Measurements from ENCODE around the gene EPHA1.
"Not testable (repeated sequence)": the region's sequence is repeated elsewhere in the genome, so short reads cannot be mapped to it uniquely, and the experiment has no call there.

The EPHA1 gene

GRCh38 chr7:143416565-143417149, 8.0 kb upstream of the EPHA1 start:
- Histone ChIP-seq H3K4me3 (ENCODE audit: low read length) (no peak overlapping the region), H3F3A (ENCODE audit: control insufficient read depth, insufficient read depth) (no peaks in the 10 kb centered on the region), H3K9me3 (ENCODE audit: control insufficient read depth, insufficient read depth, low read length) (0 out of 2 replicates have a peak, but pooled peaks cover 2% of the 10 kb centered on the region), H3K9me2 (replicated peaks; ENCODE audit: control insufficient read depth, low read length) (no peaks in the 10 kb centered on the region), H3K4me1 (ENCODE audit: control insufficient read depth, low read length) (no peaks in the 10 kb centered on the region), H3K79me2 (ENCODE audit: control insufficient read depth, low read length) (no peaks in the 10 kb centered on the region), H3K4me2 (ENCODE audit: low read length) (no peak overlapping the region), H3K36me3 (ENCODE audit: control insufficient read depth, low read length) (no peaks in the 10 kb centered on the region), H3K27ac (ENCODE audit: low read depth, low read length) (no peak overlapping the region), H3K27me3 (ENCODE audit: control insufficient read depth, low read length) (peaks cover 33% of the 10 kb centered on the region), H4K20me1 (ENCODE audit: control insufficient read depth, insufficient read depth, low read depth, low read length) (no peaks in the 10 kb centered on the region)
- TF ChIP-seq EZH2phosphoT487 (IDR thresholded peaks at IDR 0.05; ENCODE audit: borderline replicate concordance, low read length): no peak
- TF ChIP-seq, protein P1, sequence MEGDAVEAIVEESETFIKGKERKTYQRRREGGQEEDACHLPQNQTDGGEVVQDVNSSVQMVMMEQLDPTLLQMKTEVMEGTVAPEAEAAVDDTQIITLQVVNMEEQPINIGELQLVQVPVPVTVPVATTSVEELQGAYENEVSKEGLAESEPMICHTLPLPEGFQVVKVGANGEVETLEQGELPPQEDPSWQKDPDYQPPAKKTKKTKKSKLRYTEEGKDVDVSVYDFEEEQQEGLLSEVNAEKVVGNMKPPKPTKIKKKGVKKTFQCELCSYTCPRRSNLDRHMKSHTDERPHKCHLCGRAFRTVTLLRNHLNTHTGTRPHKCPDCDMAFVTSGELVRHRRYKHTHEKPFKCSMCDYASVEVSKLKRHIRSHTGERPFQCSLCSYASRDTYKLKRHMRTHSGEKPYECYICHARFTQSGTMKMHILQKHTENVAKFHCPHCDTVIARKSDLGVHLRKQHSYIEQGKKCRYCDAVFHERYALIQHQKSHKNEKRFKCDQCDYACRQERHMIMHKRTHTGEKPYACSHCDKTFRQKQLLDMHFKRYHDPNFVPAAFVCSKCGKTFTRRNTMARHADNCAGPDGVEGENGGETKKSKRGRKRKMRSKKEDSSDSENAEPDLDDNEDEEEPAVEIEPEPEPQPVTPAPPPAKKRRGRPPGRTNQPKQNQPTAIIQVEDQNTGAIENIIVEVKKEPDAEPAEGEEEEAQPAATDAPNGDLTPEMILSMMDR (IDR thresholded peaks at IDR 0.05; ENCODE audit: low read depth, low read length, poor library complexity, severe bottlenecking): peak; percentile 84

DNA sequence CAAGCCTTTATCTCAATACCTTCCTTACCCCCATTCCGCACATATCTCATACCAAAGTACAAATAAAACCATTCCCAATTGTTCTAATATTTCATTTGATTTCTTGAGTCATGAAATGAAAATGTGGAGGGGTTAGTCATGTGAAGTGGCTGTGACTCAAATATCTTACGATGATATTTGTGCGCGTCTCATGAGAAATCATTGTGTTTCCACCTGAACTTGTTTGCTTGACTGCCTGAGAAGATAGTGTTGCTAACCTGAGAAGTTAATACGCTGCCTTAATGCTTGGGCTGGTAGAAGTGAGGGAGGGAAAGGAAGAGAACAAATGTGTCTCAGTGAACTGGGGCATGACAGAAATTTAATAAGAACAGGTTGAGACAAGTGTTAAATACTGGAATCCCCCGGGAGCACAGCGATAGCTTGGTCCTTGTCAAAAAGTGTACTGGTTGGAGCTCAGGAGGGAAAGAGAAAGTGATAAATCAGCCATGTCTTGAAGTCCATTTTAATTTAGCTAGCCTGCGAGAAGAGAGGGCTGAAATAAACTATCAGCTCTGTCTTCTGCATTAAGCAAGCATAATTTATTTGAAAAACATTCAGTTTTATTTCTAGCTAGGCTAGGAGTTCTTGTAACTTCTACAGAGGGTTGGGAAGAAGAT, 7.2 kb upstream of the EPHA1 start:
- TF ChIP-seq, protein P1 (IDR thresholded peaks at IDR 0.05; ENCODE audit: low read depth, low read length, poor library complexity, severe bottlenecking): no peak
- no peak for TF ChIP-seq EZH2phosphoT487 (IDR thresholded peaks at IDR 0.05; ENCODE audit: borderline replicate concordance, low read length)
- no peak overlapping the region for H3K4me2 ChIP-seq (ENCODE audit: low read length)
- no peaks in the 10 kb centered on the region for H3K79me2 ChIP-seq (ENCODE audit: control insufficient read depth, low read length)
- no peaks in the 10 kb centered on the region for H3F3A ChIP-seq (ENCODE audit: control insufficient read depth, insufficient read depth)
- no peaks in the 10 kb centered on the region for H3K4me1 ChIP-seq (ENCODE audit: control insufficient read depth, low read length)
- no peak overlapping the region for H3K4me3 ChIP-seq (ENCODE audit: low read length)
- no peaks in the 10 kb centered on the region for H3K9me2 ChIP-seq (replicated peaks; ENCODE audit: control insufficient read depth, low read length)
- no peak overlapping the region for H3K27ac ChIP-seq (ENCODE audit: low read depth, low read length)
- H4K20me1 ChIP-seq (ENCODE audit: control insufficient read depth, insufficient read depth, low read depth, low read length): no peaks in the 10 kb centered on the region
- H3K27me3 ChIP-seq (ENCODE audit: control insufficient read depth, low read length): peaks cover 33% of the 10 kb centered on the region
- no peaks in the 10 kb centered on the region for H3K36me3 ChIP-seq (ENCODE audit: control insufficient read depth, low read length)
- 0 out of 2 replicates have a peak, but pooled peaks cover 2% of the 10 kb centered on the region for H3K9me3 ChIP-seq (ENCODE audit: control insufficient read depth, insufficient read depth, low read length)

DNA sequence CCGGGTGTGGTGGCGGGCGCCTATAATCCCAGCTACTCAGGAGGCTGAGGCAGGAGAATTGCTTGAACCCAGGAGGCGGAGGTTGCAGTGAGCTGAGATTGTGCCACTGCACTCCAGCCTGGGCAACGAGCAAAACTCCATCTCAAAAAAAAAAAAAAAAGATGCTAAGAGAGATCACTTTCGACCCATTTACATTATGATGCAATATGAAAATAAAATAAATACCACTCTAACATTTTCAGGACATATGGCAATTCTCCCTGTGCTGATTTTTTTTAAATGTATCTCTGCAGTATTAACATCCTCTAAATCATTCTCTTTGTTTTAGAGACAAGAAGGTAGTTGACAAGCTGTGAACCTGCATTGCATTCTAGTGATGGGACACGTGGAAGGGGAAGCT, 6.6 kb upstream of the EPHA1 start:
- not testable (repeated sequence) for H3K36me3 ChIP-seq (ENCODE audit: control insufficient read depth, low read length); H3K4me1 ChIP-seq (ENCODE audit: control insufficient read depth, low read length); H3F3A ChIP-seq (ENCODE audit: control insufficient read depth, insufficient read depth); H4K20me1 ChIP-seq (ENCODE audit: control insufficient read depth, insufficient read depth, low read depth, low read length); H3K79me2 ChIP-seq (ENCODE audit: control insufficient read depth, low read length); H3K4me3 ChIP-seq (ENCODE audit: low read length); H3K9me2 ChIP-seq (replicated peaks; ENCODE audit: control insufficient read depth, low read length); H3K9me3 ChIP-seq (ENCODE audit: control insufficient read depth, insufficient read depth, low read length); H3K27ac ChIP-seq (ENCODE audit: low read depth, low read length); H3K4me2 ChIP-seq (ENCODE audit: low read length)
- H3K27me3 ChIP-seq (ENCODE audit: control insufficient read depth, low read length): peaks cover 37% of the 10 kb centered on the region

DNA sequence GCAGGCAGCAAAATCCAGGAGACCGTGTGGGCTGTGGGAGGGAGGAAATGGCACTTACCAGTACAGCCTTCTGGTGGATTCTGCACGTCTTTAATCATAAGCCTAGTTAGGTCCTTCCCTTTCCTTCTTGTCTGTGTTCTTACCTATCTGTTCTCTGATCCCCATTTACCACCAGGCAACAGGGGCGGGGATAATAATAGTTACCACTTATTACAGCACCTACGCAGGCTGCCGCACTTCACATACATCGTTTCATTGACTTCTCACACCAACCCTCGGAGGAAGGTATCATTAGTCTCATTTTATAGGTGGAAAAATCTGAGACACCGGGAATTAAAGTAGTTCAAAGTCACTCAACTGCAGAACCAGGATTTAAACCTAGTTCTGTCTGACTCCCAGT, 4.5 kb upstream of the EPHA1 start:
- Histone ChIP-seq H3K9me3 (ENCODE audit: control insufficient read depth, insufficient read depth, low read length) (no peaks in the 10 kb centered on the region), H3K4me2 (ENCODE audit: low read length) (no peak overlapping the region), H3K4me3 (ENCODE audit: low read length) (no peak overlapping the region), H3K36me3 (ENCODE audit: control insufficient read depth, low read length) (no peaks in the 10 kb centered on the region), H3K9me2 (replicated peaks; ENCODE audit: control insufficient read depth, low read length) (no peaks in the 10 kb centered on the region), H3F3A (ENCODE audit: control insufficient read depth, insufficient read depth) (no peaks in the 10 kb centered on the region), H4K20me1 (ENCODE audit: control insufficient read depth, insufficient read depth, low read depth, low read length) (no peaks in the 10 kb centered on the region), H3K4me1 (ENCODE audit: control insufficient read depth, low read length) (peaks cover 13% of the 10 kb centered on the region), H3K79me2 (ENCODE audit: control insufficient read depth, low read length) (no peaks in the 10 kb centered on the region), H3K27me3 (ENCODE audit: control insufficient read depth, low read length) (peaks cover 30% of the 10 kb centered on the region), H3K27ac (ENCODE audit: low read depth, low read length) (no peak overlapping the region)
- TF ChIP-seq, protein P1 (IDR thresholded peaks at IDR 0.05; ENCODE audit: low read depth, low read length, poor library complexity, severe bottlenecking): no peak
